GM23338 (cell line): ENCODE results near the gene SRGN.

Experiments
- CREB1 ChIP-seq: fragments of 250-450 bp; sonication (Bioruptor Pico); IDR thresholded peaks from 2 replicates; pipeline ENCODE4 v1.5.0; 2020; ENCODE audit warnings: low read depth, mild to moderate bottlenecking, moderate library complexity
- CTCF ChIP-seq, 2 experiments: fragments of 200-600 bp in 1 of 2; sonication (generic) in 1 of 2; conservative IDR thresholded peaks; 2 replicates each; pipeline versions ENCODE4 v1.5.1 to v1.6.1; 2016 to 2017; ENCODE audit warnings: antibody characterized with exemption in 2 of 2, low read depth in 2 of 2, mild to moderate bottlenecking in 2 of 2, moderate library complexity in 1 of 2
- EZH2 ChIP-seq: fragments of 200-600 bp; sonication (generic); IDR thresholded peaks from one replicate; pipeline ENCODE4 v1.8.0; 2017; ENCODE audit warnings: antibody characterized with exemption, mild to moderate bottlenecking, low read depth; ENCODE audit not compliant: unreplicated experiment
- EZH2phosphoT487 ChIP-seq: fragments of 200-600 bp; sonication (generic); IDR thresholded peaks from one replicate; pipeline ENCODE4 v1.8.1; 2018; ENCODE audit warnings: antibody characterized with exemption; ENCODE audit not compliant: unreplicated experiment
- JUNB ChIP-seq: IDR thresholded peaks from one replicate; pipeline ENCODE4 v1.6.1; 2016; ENCODE audit warnings: antibody characterized with exemption; ENCODE audit not compliant: unreplicated experiment
- NANOG ChIP-seq: IDR thresholded peaks from 2 replicates; pipeline ENCODE4 v1.6.1; 2016; ENCODE audit warnings: antibody characterized with exemption, borderline replicate concordance
- POLR2AphosphoS5 ChIP-seq: IDR thresholded peaks from 2 replicates; pipeline ENCODE4 v1.6.1; 2016; ENCODE audit warnings: antibody characterized with exemption, low read depth
- STAT1 ChIP-seq: IDR thresholded peaks from one replicate; pipeline ENCODE4 v1.6.1; 2016; ENCODE audit warnings: antibody characterized with exemption; ENCODE audit not compliant: unreplicated experiment
- ZNF114 ChIP-seq: fragments of 250-450 bp; sonication (Bioruptor Pico); IDR thresholded peaks from 2 replicates; pipeline ENCODE4 v1.5.0; 2020; ENCODE audit warnings: mild to moderate bottlenecking, moderate library complexity
- ZNF331 ChIP-seq: fragments of 250-450 bp; sonication (Bioruptor Pico); IDR thresholded peaks from 2 replicates; pipeline ENCODE4 v1.5.0; 2020; ENCODE audit warnings: low read depth, mild to moderate bottlenecking, moderate library complexity
- TF ChIP-seq, protein P1 (sequence below): IDR thresholded peaks from one replicate; pipeline ENCODE4 v1.6.1; 2018; ENCODE audit warnings: antibody characterized with exemption; ENCODE audit not compliant: unreplicated experiment
- TF ChIP-seq, protein P2 (sequence below): IDR thresholded peaks from 2 replicates; pipeline ENCODE4 v1.6.1; 2016; ENCODE audit warnings: antibody characterized with exemption

DNA sequence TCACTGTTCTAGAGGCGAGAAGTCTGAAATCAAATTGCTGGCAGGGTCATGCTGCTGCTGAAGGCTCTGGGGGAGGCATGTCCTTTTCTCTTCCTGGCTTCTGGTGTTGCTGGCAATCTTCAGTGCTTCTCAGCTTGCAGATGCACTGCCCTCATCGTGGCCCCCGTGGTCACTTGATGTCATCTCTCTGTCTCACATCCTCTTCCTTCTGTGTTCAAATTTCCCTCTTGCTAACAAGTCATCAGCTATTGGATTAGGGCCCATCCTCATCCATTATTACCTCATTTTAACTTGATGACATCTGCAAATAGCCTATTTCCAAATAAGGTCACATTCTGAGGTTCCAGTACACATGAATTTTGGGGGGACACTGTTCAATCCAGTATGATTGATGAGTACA, 36.6 kb upstream of the SRGN start:
- TF ChIP-seq EZH2phosphoT487 (no peak), CTCF (conservative IDR thresholded peaks at IDR 0.05; ENCODE audit: low read depth in 2 of 2) (no peak), POLR2AphosphoS5 (no peak), EZH2 (no peak), ZNF331 (CRISPR knock-in tag) (no peak), CREB1 (CRISPR knock-in tag) (no peak), ZNF114 (CRISPR knock-in tag) (no peak), STAT1 (no peak), JUNB (no peak), NANOG (no peak)
- TF ChIP-seq, protein P1, sequence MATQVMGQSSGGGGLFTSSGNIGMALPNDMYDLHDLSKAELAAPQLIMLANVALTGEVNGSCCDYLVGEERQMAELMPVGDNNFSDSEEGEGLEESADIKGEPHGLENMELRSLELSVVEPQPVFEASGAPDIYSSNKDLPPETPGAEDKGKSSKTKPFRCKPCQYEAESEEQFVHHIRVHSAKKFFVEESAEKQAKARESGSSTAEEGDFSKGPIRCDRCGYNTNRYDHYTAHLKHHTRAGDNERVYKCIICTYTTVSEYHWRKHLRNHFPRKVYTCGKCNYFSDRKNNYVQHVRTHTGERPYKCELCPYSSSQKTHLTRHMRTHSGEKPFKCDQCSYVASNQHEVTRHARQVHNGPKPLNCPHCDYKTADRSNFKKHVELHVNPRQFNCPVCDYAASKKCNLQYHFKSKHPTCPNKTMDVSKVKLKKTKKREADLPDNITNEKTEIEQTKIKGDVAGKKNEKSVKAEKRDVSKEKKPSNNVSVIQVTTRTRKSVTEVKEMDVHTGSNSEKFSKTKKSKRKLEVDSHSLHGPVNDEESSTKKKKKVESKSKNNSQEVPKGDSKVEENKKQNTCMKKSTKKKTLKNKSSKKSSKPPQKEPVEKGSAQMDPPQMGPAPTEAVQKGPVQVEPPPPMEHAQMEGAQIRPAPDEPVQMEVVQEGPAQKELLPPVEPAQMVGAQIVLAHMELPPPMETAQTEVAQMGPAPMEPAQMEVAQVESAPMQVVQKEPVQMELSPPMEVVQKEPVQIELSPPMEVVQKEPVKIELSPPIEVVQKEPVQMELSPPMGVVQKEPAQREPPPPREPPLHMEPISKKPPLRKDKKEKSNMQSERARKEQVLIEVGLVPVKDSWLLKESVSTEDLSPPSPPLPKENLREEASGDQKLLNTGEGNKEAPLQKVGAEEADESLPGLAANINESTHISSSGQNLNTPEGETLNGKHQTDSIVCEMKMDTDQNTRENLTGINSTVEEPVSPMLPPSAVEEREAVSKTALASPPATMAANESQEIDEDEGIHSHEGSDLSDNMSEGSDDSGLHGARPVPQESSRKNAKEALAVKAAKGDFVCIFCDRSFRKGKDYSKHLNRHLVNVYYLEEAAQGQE, result no peak
- TF ChIP-seq, protein P2, sequence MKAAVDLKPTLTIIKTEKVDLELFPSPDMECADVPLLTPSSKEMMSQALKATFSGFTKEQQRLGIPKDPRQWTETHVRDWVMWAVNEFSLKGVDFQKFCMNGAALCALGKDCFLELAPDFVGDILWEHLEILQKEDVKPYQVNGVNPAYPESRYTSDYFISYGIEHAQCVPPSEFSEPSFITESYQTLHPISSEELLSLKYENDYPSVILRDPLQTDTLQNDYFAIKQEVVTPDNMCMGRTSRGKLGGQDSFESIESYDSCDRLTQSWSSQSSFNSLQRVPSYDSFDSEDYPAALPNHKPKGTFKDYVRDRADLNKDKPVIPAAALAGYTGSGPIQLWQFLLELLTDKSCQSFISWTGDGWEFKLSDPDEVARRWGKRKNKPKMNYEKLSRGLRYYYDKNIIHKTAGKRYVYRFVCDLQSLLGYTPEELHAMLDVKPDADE, result no peak
